ENCODE data around the gene ELMO2.

Gene ELMO2

DNA sequence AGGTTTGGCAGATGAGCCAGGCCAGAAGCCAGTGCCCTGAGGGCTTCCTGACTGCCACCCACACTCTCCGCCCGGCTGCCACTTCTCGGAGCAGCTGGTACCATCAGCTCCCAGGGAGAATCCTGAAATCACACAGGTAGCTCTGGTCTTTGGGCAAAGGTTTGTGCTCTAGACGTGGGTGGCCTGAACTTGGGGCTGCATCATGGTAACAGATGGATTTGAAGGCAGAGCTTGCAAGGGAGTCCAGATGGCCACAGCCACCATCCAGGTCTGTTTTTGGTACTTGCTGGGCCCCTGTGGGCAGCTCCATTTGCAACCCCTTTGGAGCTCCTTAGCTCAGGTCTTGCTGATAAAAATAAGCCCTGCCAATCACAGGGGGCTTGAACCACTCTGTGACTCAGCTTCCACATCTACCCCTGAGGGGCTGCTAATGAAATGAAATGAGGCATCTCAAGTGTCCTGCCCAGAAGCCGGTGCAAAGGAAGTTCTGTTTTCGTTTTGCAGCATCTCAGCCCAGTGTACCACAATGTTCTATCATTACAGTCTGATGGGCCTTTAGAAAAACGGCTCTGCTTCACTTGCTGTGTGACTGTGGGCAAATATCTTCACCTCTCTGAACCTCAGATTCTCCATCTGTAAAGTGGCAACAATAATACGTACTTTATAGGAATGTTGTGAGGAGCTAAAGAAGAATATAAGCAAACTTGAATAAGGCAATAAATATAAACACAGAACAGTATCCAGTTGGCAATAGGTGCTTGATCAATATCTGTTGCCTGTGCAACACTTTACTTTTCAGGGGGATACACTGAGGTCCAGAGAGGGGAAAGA, 73.0 kb downstream of the ELMO2 start:
- Histone ChIP-seq H3K36me3 (ENCODE audit: control insufficient read depth in 2 of 2, insufficient read depth in 2 of 2, low read length in 2 of 2) (no peaks in the 10 kb centered on the region), H3K4me1 (ENCODE audit: control insufficient read depth in 2 of 2, insufficient read depth in 2 of 2, low read length in 2 of 2) (peaks cover 0 to 7% of the 10 kb centered on the region in 2 donors), H3K9me3 (ENCODE audit: control insufficient read depth in 2 of 2, low read length in 2 of 2) (no peaks in the 10 kb centered on the region), H3K27ac (ENCODE audit: low read depth in 2 of 2, low read length in 2 of 2) (no peak overlapping the region), H3K4me3 (ENCODE audit: low read length in 2 of 2) (no peak overlapping the region), H3K27me3 (ENCODE audit: control insufficient read depth in 2 of 2, insufficient read depth in 2 of 2, low read length in 2 of 2) (peaks cover 5 to 7% of the 10 kb centered on the region in 2 donors), H3K9ac (ENCODE audit: low read depth in 1 of 2, low read length in 2 of 2) (no peak overlapping the region)

- H3K27ac ChIP-seq (ENCODE audit: low read depth in 2 of 2, low read length in 2 of 2), result no peak overlapping the region
- peaks cover 5 to 7% of the 10 kb centered on the region in 2 donors for H3K27me3 ChIP-seq (ENCODE audit: control insufficient read depth in 2 of 2, insufficient read depth in 2 of 2, low read length in 2 of 2)
- H3K9me3 ChIP-seq (ENCODE audit: control insufficient read depth in 2 of 2, low read length in 2 of 2), result no peaks in the 10 kb centered on the region
- no peak overlapping the region for H3K9ac ChIP-seq (ENCODE audit: low read depth in 1 of 2, low read length in 2 of 2)
- H3K36me3 ChIP-seq (ENCODE audit: control insufficient read depth in 2 of 2, insufficient read depth in 2 of 2, low read length in 2 of 2), result no peaks in the 10 kb centered on the region
- H3K4me3 ChIP-seq (ENCODE audit: low read length in 2 of 2), result no peak overlapping the region
- peaks cover 0 to 7% of the 10 kb centered on the region in 2 donors for H3K4me1 ChIP-seq (ENCODE audit: control insufficient read depth in 2 of 2, insufficient read depth in 2 of 2, low read length in 2 of 2)
Measured at GRCh38 chr20:46332373-46333160, 73.8 kb downstream of the ELMO2 start.

GRCh38 chr20:46331611-46332361, 74.6 kb downstream of the ELMO2 start:
- Histone ChIP-seq H3K4me1 (ENCODE audit: control insufficient read depth in 2 of 2, insufficient read depth in 2 of 2, low read length in 2 of 2) (peaks cover 0 to 7% of the 10 kb centered on the region in 2 donors), H3K9me3 (ENCODE audit: control insufficient read depth in 2 of 2, low read length in 2 of 2) (no peaks in the 10 kb centered on the region), H3K4me3 (ENCODE audit: low read length in 2 of 2) (no peak overlapping the region), H3K9ac (ENCODE audit: low read depth in 1 of 2, low read length in 2 of 2) (no peak overlapping the region), H3K27me3 (ENCODE audit: control insufficient read depth in 2 of 2, insufficient read depth in 2 of 2, low read length in 2 of 2) (peaks cover 7% of the 10 kb centered on the region in 2 donors), H3K36me3 (ENCODE audit: control insufficient read depth in 2 of 2, insufficient read depth in 2 of 2, low read length in 2 of 2) (no peaks in the 10 kb centered on the region), H3K27ac (ENCODE audit: low read depth in 2 of 2, low read length in 2 of 2) (no peak overlapping the region)

DNA sequence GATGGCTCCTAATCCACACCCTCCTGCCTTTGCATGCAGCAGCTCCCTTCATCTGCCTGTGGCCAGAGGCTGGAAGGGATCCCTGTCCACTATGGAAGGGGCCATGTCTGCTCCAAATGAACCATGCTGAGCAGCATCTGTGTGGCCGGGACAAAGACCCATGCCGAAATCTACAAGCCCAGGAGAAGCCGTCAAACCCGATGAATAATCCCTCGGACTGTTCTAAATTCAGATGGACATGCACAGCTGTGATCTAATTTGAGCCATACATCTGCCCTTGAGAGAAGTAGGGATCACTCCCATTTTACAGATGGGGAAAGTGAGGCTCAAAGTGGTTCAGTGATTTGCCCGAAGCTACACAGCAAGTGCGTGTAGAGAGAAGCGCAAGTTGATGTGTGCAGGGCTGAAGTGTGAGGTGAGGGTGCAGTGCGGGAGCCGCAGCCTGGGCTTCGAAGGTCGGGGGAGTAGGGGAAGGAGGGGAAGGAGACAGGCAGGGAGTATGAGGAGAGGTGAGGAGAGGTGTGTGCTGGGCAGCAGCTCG, 75.5 kb downstream of the ELMO2 start:
- H3K27ac ChIP-seq (ENCODE audit: low read depth in 2 of 2, low read length in 2 of 2), result no peak overlapping the region
- no peaks in the 10 kb centered on the region for H3K36me3 ChIP-seq (ENCODE audit: control insufficient read depth in 2 of 2, insufficient read depth in 2 of 2, low read length in 2 of 2)
- no peak overlapping the region for H3K4me3 ChIP-seq (ENCODE audit: low read length in 2 of 2)
- H3K9me3 ChIP-seq (ENCODE audit: control insufficient read depth in 2 of 2, low read length in 2 of 2), result no peaks in the 10 kb centered on the region
- peaks cover 0 to 7% of the 10 kb centered on the region in 2 donors for H3K4me1 ChIP-seq (ENCODE audit: control insufficient read depth in 2 of 2, insufficient read depth in 2 of 2, low read length in 2 of 2)
- no peak overlapping the region for H3K9ac ChIP-seq (ENCODE audit: low read depth in 1 of 2, low read length in 2 of 2)
- peaks cover 4 to 7% of the 10 kb centered on the region in 2 donors for H3K27me3 ChIP-seq (ENCODE audit: control insufficient read depth in 2 of 2, insufficient read depth in 2 of 2, low read length in 2 of 2)

- Histone ChIP-seq H3K9me3 (ENCODE audit: control insufficient read depth in 2 of 2, low read length in 2 of 2) (no peaks in the 10 kb centered on the region), H3K4me1 (ENCODE audit: control insufficient read depth in 2 of 2, insufficient read depth in 2 of 2, low read length in 2 of 2) (peaks cover 0 to 7% of the 10 kb centered on the region in 2 donors), H3K4me3 (ENCODE audit: low read length in 2 of 2) (no peak overlapping the region), H3K27ac (ENCODE audit: low read depth in 2 of 2, low read length in 2 of 2) (no peak overlapping the region), H3K9ac (ENCODE audit: low read depth in 1 of 2, low read length in 2 of 2) (no peak overlapping the region), H3K36me3 (ENCODE audit: control insufficient read depth in 2 of 2, insufficient read depth in 2 of 2, low read length in 2 of 2) (no peaks in the 10 kb centered on the region), H3K27me3 (ENCODE audit: control insufficient read depth in 2 of 2, insufficient read depth in 2 of 2, low read length in 2 of 2) (peaks cover 4 to 7% of the 10 kb centered on the region in 2 donors)
Measured at GRCh38 chr20:46330072-46330763, 76.2 kb downstream of the ELMO2 start.

- Histone ChIP-seq H3K4me3 (ENCODE audit: low read length in 2 of 2) (no peak overlapping the region), H3K27ac (ENCODE audit: low read depth in 2 of 2, low read length in 2 of 2) (no peak overlapping the region), H3K9me3 (ENCODE audit: control insufficient read depth in 2 of 2, low read length in 2 of 2) (no peaks in the 10 kb centered on the region), H3K9ac (ENCODE audit: low read depth in 1 of 2, low read length in 2 of 2) (no peak overlapping the region), H3K36me3 (ENCODE audit: control insufficient read depth in 2 of 2, insufficient read depth in 2 of 2, low read length in 2 of 2) (no peaks in the 10 kb centered on the region), H3K4me1 (ENCODE audit: control insufficient read depth in 2 of 2, insufficient read depth in 2 of 2, low read length in 2 of 2) (peaks cover 0 to 7% of the 10 kb centered on the region in 2 donors), H3K27me3 (ENCODE audit: control insufficient read depth in 2 of 2, insufficient read depth in 2 of 2, low read length in 2 of 2) (peaks cover 6 to 17% of the 10 kb centered on the region in 2 donors)
Measured at GRCh38 chr20:46328200-46328882, 78.1 kb downstream of the ELMO2 start.

DNA sequence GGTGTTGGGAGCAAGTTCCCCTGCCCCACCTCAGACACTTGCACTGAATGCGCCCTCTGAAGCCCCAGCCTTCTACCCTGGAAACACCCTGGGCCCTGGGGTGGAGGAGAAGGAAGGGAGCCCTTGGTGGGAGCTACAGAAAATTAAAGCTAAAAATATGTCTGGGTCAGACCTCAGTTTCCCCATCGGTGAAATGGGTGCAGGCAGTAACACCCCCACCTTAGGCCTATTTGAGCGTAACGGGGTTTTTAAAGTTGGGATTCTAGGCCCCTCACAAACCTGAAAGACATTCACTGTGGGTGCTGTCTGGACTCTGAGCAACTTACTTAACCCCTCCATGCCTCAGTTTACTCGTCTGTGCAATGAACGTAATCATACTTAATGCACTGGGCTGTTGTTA, 78.9 kb downstream of the ELMO2 start:
- H3K4me3 ChIP-seq (ENCODE audit: low read length in 2 of 2), result no peak overlapping the region
- H3K27ac ChIP-seq (ENCODE audit: low read depth in 2 of 2, low read length in 2 of 2), result no peak overlapping the region
- H3K4me1 ChIP-seq (ENCODE audit: control insufficient read depth in 2 of 2, insufficient read depth in 2 of 2, low read length in 2 of 2), result peaks cover 0 to 7% of the 10 kb centered on the region in 2 donors
- peaks cover 6 to 15% of the 10 kb centered on the region in 2 donors for H3K27me3 ChIP-seq (ENCODE audit: control insufficient read depth in 2 of 2, insufficient read depth in 2 of 2, low read length in 2 of 2)
- H3K9me3 ChIP-seq (ENCODE audit: control insufficient read depth in 2 of 2, low read length in 2 of 2), result no peaks in the 10 kb centered on the region
- H3K36me3 ChIP-seq (ENCODE audit: control insufficient read depth in 2 of 2, insufficient read depth in 2 of 2, low read length in 2 of 2), result no peaks in the 10 kb centered on the region
- H3K9ac ChIP-seq (ENCODE audit: low read depth in 1 of 2, low read length in 2 of 2), result no peak overlapping the region

- H3K27ac ChIP-seq (ENCODE audit: low read depth in 2 of 2, low read length in 2 of 2), result no peak overlapping the region
- H3K27me3 ChIP-seq (ENCODE audit: control insufficient read depth in 2 of 2, insufficient read depth in 2 of 2, low read length in 2 of 2), result peaks cover 6 to 10% of the 10 kb centered on the region in 2 donors
- H3K36me3 ChIP-seq (ENCODE audit: control insufficient read depth in 2 of 2, insufficient read depth in 2 of 2, low read length in 2 of 2), result no peaks in the 10 kb centered on the region
- no peaks in the 10 kb centered on the region for H3K9me3 ChIP-seq (ENCODE audit: control insufficient read depth in 2 of 2, low read length in 2 of 2)
- H3K4me3 ChIP-seq (ENCODE audit: low read length in 2 of 2), result no peak overlapping the region
- no peak overlapping the region for H3K9ac ChIP-seq (ENCODE audit: low read depth in 1 of 2, low read length in 2 of 2)
- H3K4me1 ChIP-seq (ENCODE audit: control insufficient read depth in 2 of 2, insufficient read depth in 2 of 2, low read length in 2 of 2), result no peaks in the 10 kb centered on the region
Measured at GRCh38 chr20:46325789-46326188, 80.6 kb downstream of the ELMO2 start.

All from mucosa of rectum (tissue), 2 donors.